ENCODE data around the gene GLIS2. TPM values are rescaled to one million over a fixed set of nuclear protein-coding genes. Genes with fewer than 3 reads are reported as not detected.

The GLIS2 gene
- total and polyA plus RNA-seq, 2 of the 4 experiments (the other 2 are of a cell fraction), result 0.36 to 8.4 TPM

DNA sequence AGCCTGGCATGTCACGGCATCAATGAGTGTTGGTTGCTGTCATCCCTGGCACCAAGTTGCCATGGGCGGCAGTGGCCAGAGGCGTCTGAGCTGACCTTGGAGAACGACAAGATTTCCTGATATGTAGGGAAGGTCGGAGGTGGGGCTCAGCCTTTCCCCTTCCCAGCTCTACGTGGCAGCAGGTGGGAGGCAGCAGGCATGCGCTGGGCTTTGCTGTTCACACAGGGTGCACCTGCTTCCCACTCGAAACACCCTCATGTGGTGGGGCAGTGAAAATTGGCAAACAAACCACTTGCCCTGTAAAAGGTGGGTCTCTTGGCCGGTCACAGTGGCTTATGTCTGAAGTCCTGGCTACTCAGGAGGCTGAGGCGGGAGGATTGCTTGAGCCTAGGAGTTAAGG, 30.7 kb upstream of the GLIS2 start:
- ATAC-seq (ENCODE audit: low read depth) (no peak), DNase-seq (no peak)
- Histone ChIP-seq H3K4me3 (ENCODE audit: insufficient read depth, low read depth, low read length) (no peak overlapping the region), H4K91ac (ENCODE audit: insufficient read depth, low read depth, low read length) (no peak overlapping the region), H2AK5ac (ENCODE audit: low read depth, low read length) (peak overlapping the region; percentile 79), H3K4me1 (ENCODE audit: control insufficient read depth, insufficient read depth, low read length) (peaks cover 7% of the 10 kb centered on the region; the same call in 1 of the 2 replicates), H3K4me2 (ENCODE audit: low read depth, low read length) (no peak overlapping the region), H3K23ac (ENCODE audit: low read depth, low read length) (peak overlapping the region; percentile 20; the same call in 1 of the 2 replicates), H3K56ac (ENCODE audit: extremely low read depth, insufficient read depth, low read length) (no peak overlapping the region), H3K36me3 (ENCODE audit: control insufficient read depth, insufficient read depth, low read length) (no peaks in the 10 kb centered on the region), H2AK9ac (replicated peaks; ENCODE audit: low read depth, low read length, poor library complexity) (peak overlapping the region; percentile 16), H3K9ac (ENCODE audit: low read depth, low read length) (no peak overlapping the region), H3K14ac (replicated peaks; ENCODE audit: low read depth, low read length) (no peak overlapping the region), H3K9me3 (ENCODE audit: control insufficient read depth, insufficient read depth, low read length) (0 out of 2 replicates have a peak, but pooled peaks cover 3% of the 10 kb centered on the region), H2BK120ac (ENCODE audit: low read depth, low read length) (no peak overlapping the region), H3K79me1 (ENCODE audit: low read depth in 1 of 2, low read length in 2 of 2) (peaks cover 0 to 7% of the 10 kb centered on the region in 2 experiments; a peak in 1 of 4 replicates), H4K8ac (ENCODE audit: low read depth in 2 of 2, low read length in 2 of 2) (no peak overlapping the region), H3K18ac (ENCODE audit: low read depth, low read length) (no peak overlapping the region), H3K27me3 (ENCODE audit: control insufficient read depth, insufficient read depth, low read length) (no peaks in the 10 kb centered on the region), H2BK15ac (ENCODE audit: low read depth, low read length) (peak overlapping the region; percentile 43; the same call in 1 of the 3 replicates), H2AFZ (replicated peaks; ENCODE audit: low read length, poor library complexity) (peak overlapping the region; percentile 70), H3K27ac (ENCODE audit: insufficient read depth, low read length) (no peak overlapping the region), H3K4ac (ENCODE audit: low read depth, low read length) (peak overlapping the region; percentile 2; the same call in 1 of the 2 replicates), H3K9me1 (ENCODE audit: insufficient read depth, low read length) (peaks cover 4% of the 10 kb centered on the region; the same call in 1 of the 2 replicates), H2BK5ac (ENCODE audit: low read depth, low read length, poor library complexity, severe bottlenecking) (no peak overlapping the region), H4K20me1 (ENCODE audit: insufficient read depth, low read length) (no peaks in the 10 kb centered on the region), H2BK20ac (ENCODE audit: low read depth, low read length) (no peak overlapping the region), H4K5ac (ENCODE audit: low read depth, low read length) (no peak overlapping the region)
- intact Hi-C loops (cut with micrococcal nuclease), result no loop called here
- dilution Hi-C loops (cut with HindIII; ENCODE audit: low sequenced_read_pairs, unreplicated experiment), result no loop called here
- 100% methylated on average over 2 of the region's 10 CpGs; no CpG with 5 or more reads in 1 of the 2 experiments for WGBS, 2 experiments (ENCODE audit: extremely low coverage in 2 of 2, insufficient read length in 1 of 2)
- no TSS peak for BruUV-seq (replicated peaks)
- ChIA-PET POLR2A (ENCODE audit: unreplicated experiment) (no interaction called here), CTCF (no interaction called here)
- no peak for TF ChIP-seq FOS (IDR thresholded peaks at IDR 0.05; ENCODE audit: low read depth, low read length)
- TF ChIP-seq, protein P1, sequence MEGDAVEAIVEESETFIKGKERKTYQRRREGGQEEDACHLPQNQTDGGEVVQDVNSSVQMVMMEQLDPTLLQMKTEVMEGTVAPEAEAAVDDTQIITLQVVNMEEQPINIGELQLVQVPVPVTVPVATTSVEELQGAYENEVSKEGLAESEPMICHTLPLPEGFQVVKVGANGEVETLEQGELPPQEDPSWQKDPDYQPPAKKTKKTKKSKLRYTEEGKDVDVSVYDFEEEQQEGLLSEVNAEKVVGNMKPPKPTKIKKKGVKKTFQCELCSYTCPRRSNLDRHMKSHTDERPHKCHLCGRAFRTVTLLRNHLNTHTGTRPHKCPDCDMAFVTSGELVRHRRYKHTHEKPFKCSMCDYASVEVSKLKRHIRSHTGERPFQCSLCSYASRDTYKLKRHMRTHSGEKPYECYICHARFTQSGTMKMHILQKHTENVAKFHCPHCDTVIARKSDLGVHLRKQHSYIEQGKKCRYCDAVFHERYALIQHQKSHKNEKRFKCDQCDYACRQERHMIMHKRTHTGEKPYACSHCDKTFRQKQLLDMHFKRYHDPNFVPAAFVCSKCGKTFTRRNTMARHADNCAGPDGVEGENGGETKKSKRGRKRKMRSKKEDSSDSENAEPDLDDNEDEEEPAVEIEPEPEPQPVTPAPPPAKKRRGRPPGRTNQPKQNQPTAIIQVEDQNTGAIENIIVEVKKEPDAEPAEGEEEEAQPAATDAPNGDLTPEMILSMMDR (conservative IDR thresholded peaks at IDR 0.05; ENCODE audit: low read depth, low read length), result no peak
- TF ChIP-seq NFE2L2 (IDR thresholded peaks at IDR 0.05; ENCODE audit: low read depth, low read length), result no peak
- TF ChIP-seq RAD21 (IDR thresholded peaks at IDR 0.05; ENCODE audit: low read length), result no peak
- TF ChIP-seq SMC3 (IDR thresholded peaks at IDR 0.05; ENCODE audit: low read depth, low read length), result no peak
- in situ Hi-C loops (cut with MboI; ENCODE audit: low sequenced_read_pairs), result no loop called here

Data from IMR-90 (cell line).